ENCODE measurements around the gene ADGRL2. TPM values are rescaled to one million over a fixed set of nuclear protein-coding genes. Genes with fewer than 3 reads are reported as not detected.

ADGRL2 gene
- total RNA-seq, 1 donor from 2014 or later = 126 TPM

DNA sequence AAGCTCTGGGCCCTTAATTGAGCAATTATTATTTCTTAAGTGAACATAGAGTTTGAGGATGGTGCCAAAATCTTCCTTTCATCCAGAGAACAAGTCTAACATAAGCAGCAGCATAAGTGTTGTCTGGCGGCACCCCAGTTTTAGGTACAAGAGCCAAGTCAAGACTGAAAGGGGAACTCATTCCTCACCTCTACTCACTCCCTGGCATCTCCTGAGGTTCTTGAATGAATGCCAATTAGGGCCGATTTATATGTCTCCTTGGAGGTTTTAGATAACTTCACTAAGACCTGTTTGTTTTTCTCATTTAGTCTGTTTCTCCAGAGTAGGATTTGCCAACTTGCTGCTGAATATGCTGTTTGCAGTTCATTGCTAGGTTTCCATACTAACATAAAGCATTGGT, 42.6 kb upstream of the ADGRL2 start:
- TF ChIP-seq, protein P1, sequence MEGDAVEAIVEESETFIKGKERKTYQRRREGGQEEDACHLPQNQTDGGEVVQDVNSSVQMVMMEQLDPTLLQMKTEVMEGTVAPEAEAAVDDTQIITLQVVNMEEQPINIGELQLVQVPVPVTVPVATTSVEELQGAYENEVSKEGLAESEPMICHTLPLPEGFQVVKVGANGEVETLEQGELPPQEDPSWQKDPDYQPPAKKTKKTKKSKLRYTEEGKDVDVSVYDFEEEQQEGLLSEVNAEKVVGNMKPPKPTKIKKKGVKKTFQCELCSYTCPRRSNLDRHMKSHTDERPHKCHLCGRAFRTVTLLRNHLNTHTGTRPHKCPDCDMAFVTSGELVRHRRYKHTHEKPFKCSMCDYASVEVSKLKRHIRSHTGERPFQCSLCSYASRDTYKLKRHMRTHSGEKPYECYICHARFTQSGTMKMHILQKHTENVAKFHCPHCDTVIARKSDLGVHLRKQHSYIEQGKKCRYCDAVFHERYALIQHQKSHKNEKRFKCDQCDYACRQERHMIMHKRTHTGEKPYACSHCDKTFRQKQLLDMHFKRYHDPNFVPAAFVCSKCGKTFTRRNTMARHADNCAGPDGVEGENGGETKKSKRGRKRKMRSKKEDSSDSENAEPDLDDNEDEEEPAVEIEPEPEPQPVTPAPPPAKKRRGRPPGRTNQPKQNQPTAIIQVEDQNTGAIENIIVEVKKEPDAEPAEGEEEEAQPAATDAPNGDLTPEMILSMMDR (IDR thresholded peaks at IDR 0.05; ENCODE audit: insufficient read depth, low read depth, low read length) = no peak
- TF ChIP-seq EZH2 (IDR thresholded peaks at IDR 0.05; ENCODE audit: insufficient read depth, low read length) = no peak
- Mint-ChIP-seq H3K27ac (ENCODE audit: unreplicated experiment) (no peak overlapping the region), H3K4me3 (ENCODE audit: unreplicated experiment) (no peak overlapping the region), H3K4me1 (ENCODE audit: low read depth, unreplicated experiment) (peaks cover 2% of the 10 kb centered on the region), H3K9me3 (ENCODE audit: unreplicated experiment) (no peaks in the 10 kb centered on the region), H3K27me3 (ENCODE audit: low read depth, unreplicated experiment) (no peaks in the 10 kb centered on the region), H3K36me3 (ENCODE audit: low read depth, unreplicated experiment) (no peaks in the 10 kb centered on the region)
- no peaks in the 10 kb centered on the region for H4K20me1 ChIP-seq (ENCODE audit: insufficient read depth, low read length)
- H3K9me3 ChIP-seq (ENCODE audit: insufficient read depth, low read depth, low read length) = no peaks in the 10 kb centered on the region
- H3K27ac ChIP-seq (ENCODE audit: low read depth, low read length) = no peak overlapping the region
- FAIRE-seq (no peak), DNase-seq (ENCODE audit: low read depth) (no peak)
- no peaks in the 10 kb centered on the region for H3K36me3 ChIP-seq (ENCODE audit: insufficient read depth, low read length)
- no peak overlapping the region for H3K9ac ChIP-seq (ENCODE audit: low read length)
- no peak overlapping the region for H2AFZ ChIP-seq (ENCODE audit: low read depth, low read length)
- H3K4me1 ChIP-seq (ENCODE audit: insufficient read depth, low read length) = no peaks in the 10 kb centered on the region
- H3K4me2 ChIP-seq (ENCODE audit: low read length) = no peak overlapping the region
- H3K27me3 ChIP-seq (ENCODE audit: insufficient read depth, low read length) = no peaks in the 10 kb centered on the region
- no peaks in the 10 kb centered on the region for H3K79me2 ChIP-seq (ENCODE audit: insufficient read depth, low read length)
- no peak overlapping the region for H3K4me3 ChIP-seq (ENCODE audit: insufficient read depth, low read depth, low read length)

DNA sequence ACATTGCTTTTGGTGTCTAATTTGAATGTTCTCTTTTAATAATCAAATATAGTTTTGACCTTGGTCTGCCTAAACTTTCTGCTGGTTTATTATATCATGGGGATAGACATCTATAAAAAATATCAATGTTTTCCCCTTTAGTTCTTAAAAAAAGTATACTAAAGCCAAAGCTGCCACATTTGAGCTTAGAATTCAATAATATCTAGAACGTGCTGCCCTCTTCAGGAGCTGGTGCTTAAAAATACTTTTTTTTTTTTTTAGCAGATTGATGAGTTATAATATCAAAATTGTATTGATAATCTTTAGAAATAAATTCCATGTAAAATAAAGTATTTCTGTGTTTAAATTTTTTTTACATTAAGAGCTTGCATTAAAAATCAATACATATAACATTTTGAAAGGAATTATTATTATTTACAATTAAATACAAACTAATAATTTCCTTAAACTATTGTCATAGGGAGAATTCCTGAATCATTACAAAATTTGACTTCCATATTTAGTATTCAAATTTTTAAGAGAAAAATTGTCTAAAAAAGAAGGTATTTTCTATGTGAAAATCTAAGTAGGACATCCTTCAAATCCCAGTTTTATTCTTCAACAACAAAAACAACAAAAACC, 40.1 kb upstream of the ADGRL2 start:
- DNase-seq (ENCODE audit: low read depth) (peak; percentile 12), FAIRE-seq (no peak)
- no peaks in the 10 kb centered on the region for H3K4me1 ChIP-seq (ENCODE audit: insufficient read depth, low read length)
- H3K4me3 ChIP-seq (ENCODE audit: insufficient read depth, low read depth, low read length) = no peak overlapping the region
- H3K9me3 ChIP-seq (ENCODE audit: insufficient read depth, low read depth, low read length) = no peaks in the 10 kb centered on the region
- H4K20me1 ChIP-seq (ENCODE audit: insufficient read depth, low read length) = no peaks in the 10 kb centered on the region
- no peaks in the 10 kb centered on the region for H3K9me3 Mint-ChIP-seq (ENCODE audit: unreplicated experiment)
- no peaks in the 10 kb centered on the region for H3K36me3 Mint-ChIP-seq (ENCODE audit: low read depth, unreplicated experiment)
- H2AFZ ChIP-seq (ENCODE audit: low read depth, low read length) = no peak overlapping the region
- H3K27ac Mint-ChIP-seq (ENCODE audit: unreplicated experiment) = no peak overlapping the region
- no peak overlapping the region for H3K9ac ChIP-seq (ENCODE audit: low read length)
- TF ChIP-seq EZH2 (IDR thresholded peaks at IDR 0.05; ENCODE audit: insufficient read depth, low read length) = no peak
- TF ChIP-seq, protein P1 (IDR thresholded peaks at IDR 0.05; ENCODE audit: insufficient read depth, low read depth, low read length) = peak; percentile 23
- no peak overlapping the region for H3K27ac ChIP-seq (ENCODE audit: low read depth, low read length)
- no peaks in the 10 kb centered on the region for H3K79me2 ChIP-seq (ENCODE audit: insufficient read depth, low read length)
- H3K27me3 Mint-ChIP-seq (ENCODE audit: low read depth, unreplicated experiment) = no peaks in the 10 kb centered on the region
- H3K36me3 ChIP-seq (ENCODE audit: insufficient read depth, low read length) = no peaks in the 10 kb centered on the region
- peaks cover 2% of the 10 kb centered on the region for H3K4me1 Mint-ChIP-seq (ENCODE audit: low read depth, unreplicated experiment)
- H3K4me2 ChIP-seq (ENCODE audit: low read length) = no peak overlapping the region
- H3K27me3 ChIP-seq (ENCODE audit: insufficient read depth, low read length) = no peaks in the 10 kb centered on the region
- H3K4me3 Mint-ChIP-seq (ENCODE audit: unreplicated experiment) = no peak overlapping the region

DNA sequence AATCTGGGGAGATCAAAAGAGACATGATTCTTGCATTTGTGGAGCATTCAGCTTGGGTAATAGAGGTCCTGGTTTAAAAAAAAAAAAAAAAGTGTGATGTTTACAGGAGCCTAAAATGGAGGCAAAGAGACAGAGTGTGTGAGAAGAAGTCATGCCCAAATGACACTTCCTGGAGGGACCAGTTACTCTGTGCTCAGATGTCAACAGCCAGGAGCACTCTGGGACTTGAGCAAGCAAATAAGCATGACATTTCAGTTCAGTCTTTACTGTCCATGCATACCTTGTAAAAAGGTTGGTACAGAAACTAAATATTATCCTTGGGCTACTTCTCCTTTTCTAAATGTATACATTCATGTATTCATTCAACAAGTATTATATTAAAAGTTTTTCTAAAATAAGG, 25.2 kb upstream of the ADGRL2 start:
- no peak for TF ChIP-seq EZH2 (IDR thresholded peaks at IDR 0.05; ENCODE audit: insufficient read depth, low read length)
- TF ChIP-seq, protein P1 (IDR thresholded peaks at IDR 0.05; ENCODE audit: insufficient read depth, low read depth, low read length) = no peak
- Histone ChIP-seq H3K9me3 (ENCODE audit: insufficient read depth, low read depth, low read length) (no peaks in the 10 kb centered on the region), H4K20me1 (ENCODE audit: insufficient read depth, low read length) (no peaks in the 10 kb centered on the region), H3K9ac (ENCODE audit: low read length) (no peak overlapping the region), H3K36me3 (ENCODE audit: insufficient read depth, low read length) (no peaks in the 10 kb centered on the region), H3K27ac (ENCODE audit: low read depth, low read length) (no peak overlapping the region), H3K4me2 (ENCODE audit: low read length) (no peak overlapping the region), H3K27me3 (ENCODE audit: insufficient read depth, low read length) (no peaks in the 10 kb centered on the region), H3K79me2 (ENCODE audit: insufficient read depth, low read length) (no peaks in the 10 kb centered on the region), H2AFZ (ENCODE audit: low read depth, low read length) (no peak overlapping the region), H3K4me1 (ENCODE audit: insufficient read depth, low read length) (no peaks in the 10 kb centered on the region), H3K4me3 (ENCODE audit: insufficient read depth, low read depth, low read length) (no peak overlapping the region)
- Mint-ChIP-seq H3K36me3 (ENCODE audit: low read depth, unreplicated experiment) (no peaks in the 10 kb centered on the region), H3K27ac (ENCODE audit: unreplicated experiment) (no peak overlapping the region), H3K4me1 (ENCODE audit: low read depth, unreplicated experiment) (peaks cover 2% of the 10 kb centered on the region), H3K4me3 (ENCODE audit: unreplicated experiment) (no peak overlapping the region), H3K9me3 (ENCODE audit: unreplicated experiment) (no peaks in the 10 kb centered on the region), H3K27me3 (ENCODE audit: low read depth, unreplicated experiment) (no peaks in the 10 kb centered on the region)
- DNase-seq (ENCODE audit: low read depth) (no peak), FAIRE-seq (no peak)

Measured in astrocyte (in vitro differentiated cells and primary cell).